ENCODE results near the gene SKOR2. TPM values are rescaled to one million over a fixed set of nuclear protein-coding genes. Genes with fewer than 3 reads are reported as not detected.

The SKOR2 gene
- total RNA-seq, 1 donor from 2014 or later, result not detected

- H3K27ac Mint-ChIP-seq (ENCODE audit: unreplicated experiment), result peak overlapping the region; percentile 28
- FAIRE-seq (no peak), DNase-seq (ENCODE audit: low read depth) (no peak)
- no peak overlapping the region for H3K4me2 ChIP-seq (ENCODE audit: low read length)
- no peaks in the 10 kb centered on the region for H3K79me2 ChIP-seq (ENCODE audit: insufficient read depth, low read length)
- no peak overlapping the region for H2AFZ ChIP-seq (ENCODE audit: low read depth, low read length)
- no peaks in the 10 kb centered on the region for H3K4me1 Mint-ChIP-seq (ENCODE audit: low read depth, unreplicated experiment)
- no peaks in the 10 kb centered on the region for H3K36me3 Mint-ChIP-seq (ENCODE audit: low read depth, unreplicated experiment)
- peaks cover 9% of the 10 kb centered on the region for H3K9me3 ChIP-seq (ENCODE audit: insufficient read depth, low read depth, low read length)
- H3K36me3 ChIP-seq (ENCODE audit: insufficient read depth, low read length), result no peaks in the 10 kb centered on the region
- H3K4me1 ChIP-seq (ENCODE audit: insufficient read depth, low read length), result no peaks in the 10 kb centered on the region
- peaks cover 68% of the 10 kb centered on the region for H3K27me3 ChIP-seq (ENCODE audit: insufficient read depth, low read length)
- peaks cover 19% of the 10 kb centered on the region for H3K9me3 Mint-ChIP-seq (ENCODE audit: unreplicated experiment)
- no peaks in the 10 kb centered on the region for H4K20me1 ChIP-seq (ENCODE audit: insufficient read depth, low read length)
- no peak overlapping the region for H3K9ac ChIP-seq (ENCODE audit: low read length)
- peak overlapping the region; percentile 10 for H3K4me3 Mint-ChIP-seq (ENCODE audit: unreplicated experiment)
- no peak overlapping the region for H3K27ac ChIP-seq (ENCODE audit: low read depth, low read length)
- H3K4me3 ChIP-seq (ENCODE audit: insufficient read depth, low read depth, low read length), result no peak overlapping the region
- no peak for TF ChIP-seq CTCF (IDR thresholded peaks at IDR 0.05; ENCODE audit: insufficient read depth, low read depth, low read length)
- peaks cover 65% of the 10 kb centered on the region for H3K27me3 Mint-ChIP-seq (ENCODE audit: low read depth, unreplicated experiment)
Observed at GRCh38 chr18:47246027-47246971, 5.2 kb downstream of the SKOR2 start.

- no peaks in the 10 kb centered on the region for H3K4me1 Mint-ChIP-seq (ENCODE audit: low read depth, unreplicated experiment)
- no peak overlapping the region for H3K27ac ChIP-seq (ENCODE audit: low read depth, low read length)
- no peak for DNase-seq (ENCODE audit: low read depth)
- TF ChIP-seq CTCF (IDR thresholded peaks at IDR 0.05; ENCODE audit: insufficient read depth, low read depth, low read length) (no peak), EZH2 (IDR thresholded peaks at IDR 0.05; ENCODE audit: insufficient read depth, low read length) (no peak)
- peaks cover 15% of the 10 kb centered on the region for H3K9me3 Mint-ChIP-seq (ENCODE audit: unreplicated experiment)
- no peaks in the 10 kb centered on the region for H3K4me1 ChIP-seq (ENCODE audit: insufficient read depth, low read length)
- FAIRE-seq, result no peak
- no peak overlapping the region for H3K27ac Mint-ChIP-seq (ENCODE audit: unreplicated experiment)
- H3K27me3 ChIP-seq (ENCODE audit: insufficient read depth, low read length), result peaks cover 52% of the 10 kb centered on the region
- no peak overlapping the region for H3K4me3 Mint-ChIP-seq (ENCODE audit: unreplicated experiment)
- no peaks in the 10 kb centered on the region for H3K79me2 ChIP-seq (ENCODE audit: insufficient read depth, low read length)
- H3K36me3 ChIP-seq (ENCODE audit: insufficient read depth, low read length), result no peaks in the 10 kb centered on the region
- H4K20me1 ChIP-seq (ENCODE audit: insufficient read depth, low read length), result no peaks in the 10 kb centered on the region
- H3K27me3 Mint-ChIP-seq (ENCODE audit: low read depth, unreplicated experiment), result peaks cover 50% of the 10 kb centered on the region
- no peak overlapping the region for H3K9ac ChIP-seq (ENCODE audit: low read length)
- H3K9me3 ChIP-seq (ENCODE audit: insufficient read depth, low read depth, low read length), result peaks cover 9% of the 10 kb centered on the region
- H3K36me3 Mint-ChIP-seq (ENCODE audit: low read depth, unreplicated experiment), result no peaks in the 10 kb centered on the region
- no peak overlapping the region for H2AFZ ChIP-seq (ENCODE audit: low read depth, low read length)
- no peak overlapping the region for H3K4me2 ChIP-seq (ENCODE audit: low read length)
- no peak overlapping the region for H3K4me3 ChIP-seq (ENCODE audit: insufficient read depth, low read depth, low read length)
Observed at GRCh38 chr18:47244086-47244485, 7.4 kb downstream of the SKOR2 start.

GRCh38 chr18:47235096-47235495 lies 16.4 kb downstream of the SKOR2 start:
- Mint-ChIP-seq H3K27ac (ENCODE audit: unreplicated experiment) (no peak overlapping the region), H3K4me3 (ENCODE audit: unreplicated experiment) (no peak overlapping the region), H3K36me3 (ENCODE audit: low read depth, unreplicated experiment) (no peaks in the 10 kb centered on the region), H3K27me3 (ENCODE audit: low read depth, unreplicated experiment) (peaks cover 13% of the 10 kb centered on the region), H3K4me1 (ENCODE audit: low read depth, unreplicated experiment) (no peaks in the 10 kb centered on the region), H3K9me3 (ENCODE audit: unreplicated experiment) (no peaks in the 10 kb centered on the region)
- Histone ChIP-seq H2AFZ (ENCODE audit: low read depth, low read length) (no peak overlapping the region), H3K27ac (ENCODE audit: low read depth, low read length) (no peak overlapping the region), H3K4me2 (ENCODE audit: low read length) (no peak overlapping the region), H3K4me3 (ENCODE audit: insufficient read depth, low read depth, low read length) (no peak overlapping the region), H3K36me3 (ENCODE audit: insufficient read depth, low read length) (no peaks in the 10 kb centered on the region), H3K9me3 (ENCODE audit: insufficient read depth, low read depth, low read length) (no peaks in the 10 kb centered on the region), H4K20me1 (ENCODE audit: insufficient read depth, low read length) (no peaks in the 10 kb centered on the region), H3K9ac (ENCODE audit: low read length) (no peak overlapping the region), H3K4me1 (ENCODE audit: insufficient read depth, low read length) (no peaks in the 10 kb centered on the region), H3K79me2 (ENCODE audit: insufficient read depth, low read length) (no peaks in the 10 kb centered on the region), H3K27me3 (ENCODE audit: insufficient read depth, low read length) (peaks cover 4% of the 10 kb centered on the region)
- TF ChIP-seq EZH2 (IDR thresholded peaks at IDR 0.05; ENCODE audit: insufficient read depth, low read length) (no peak), CTCF (IDR thresholded peaks at IDR 0.05; ENCODE audit: insufficient read depth, low read depth, low read length) (no peak)
- FAIRE-seq, result no peak
- no peak for DNase-seq (ENCODE audit: low read depth)

Data from astrocyte (in vitro differentiated cells and primary cell).